ENCODE data around the gene SPDYC.
"Not testable (repeated sequence)": the region's sequence is repeated elsewhere in the genome, so short reads cannot be mapped to it uniquely, and the experiment has no call there.

SPDYC gene

GRCh38 chr11:65157336-65157735 lies 12.7 kb upstream of the SPDYC start:
- H3K27me3 ChIP-seq (replicated peaks; ENCODE audit: control insufficient read depth, insufficient read depth, low read length): peaks cover 3% of the 10 kb centered on the region
- H3K9me3 ChIP-seq (ENCODE audit: control insufficient read depth, low read length): no peaks in the 10 kb centered on the region
- DNase-seq (ENCODE audit: low read depth): no peak
- H3K9ac ChIP-seq (ENCODE audit: low read length): no peak overlapping the region
- no peak overlapping the region for H3K4me3 ChIP-seq (ENCODE audit: low read length)
- H3K4me1 ChIP-seq (ENCODE audit: control insufficient read depth, insufficient read depth, low read length): no peaks in the 10 kb centered on the region
- no peaks in the 10 kb centered on the region for H3K36me3 ChIP-seq (ENCODE audit: control insufficient read depth, insufficient read depth, low read length, severe bottlenecking)

- H3K27me3 ChIP-seq (replicated peaks; ENCODE audit: control insufficient read depth, insufficient read depth, low read length): no peaks in the 10 kb centered on the region
- no peaks in the 10 kb centered on the region for H3K9me3 ChIP-seq (ENCODE audit: control insufficient read depth, low read length)
- H3K4me1 ChIP-seq (ENCODE audit: control insufficient read depth, insufficient read depth, low read length): no peaks in the 10 kb centered on the region
- H3K36me3 ChIP-seq (ENCODE audit: control insufficient read depth, insufficient read depth, low read length, severe bottlenecking): no peaks in the 10 kb centered on the region
- no peak overlapping the region for H3K4me3 ChIP-seq (ENCODE audit: low read length)
- DNase-seq (ENCODE audit: low read depth): no peak
- H3K9ac ChIP-seq (ENCODE audit: low read length): no peak overlapping the region
These were observed 11.0 kb upstream of the SPDYC start for GRCh38 chr11:65159012-65159411.

- Histone ChIP-seq H3K9ac (ENCODE audit: low read length) (no peak overlapping the region), H3K36me3 (ENCODE audit: control insufficient read depth, insufficient read depth, low read length, severe bottlenecking) (no peaks in the 10 kb centered on the region), H3K4me1 (ENCODE audit: control insufficient read depth, insufficient read depth, low read length) (peaks cover 5% of the 10 kb centered on the region), H3K9me3 (ENCODE audit: control insufficient read depth, low read length) (no peaks in the 10 kb centered on the region), H3K27me3 (replicated peaks; ENCODE audit: control insufficient read depth, insufficient read depth, low read length) (no peaks in the 10 kb centered on the region), H3K4me3 (ENCODE audit: low read length) (no peak overlapping the region)
- no peak for DNase-seq (ENCODE audit: low read depth)
These were observed 9.4 kb upstream of the SPDYC start for GRCh38 chr11:65160643-65161042.

- DNase-seq (ENCODE audit: low read depth): no peak
- Histone ChIP-seq H3K36me3 (ENCODE audit: control insufficient read depth, insufficient read depth, low read length, severe bottlenecking) (no peaks in the 10 kb centered on the region), H3K9me3 (ENCODE audit: control insufficient read depth, low read length) (no peaks in the 10 kb centered on the region), H3K4me1 (ENCODE audit: control insufficient read depth, insufficient read depth, low read length) (peaks cover 9% of the 10 kb centered on the region), H3K4me3 (ENCODE audit: low read length) (no peak overlapping the region), H3K9ac (ENCODE audit: low read length) (no peak overlapping the region), H3K27me3 (replicated peaks; ENCODE audit: control insufficient read depth, insufficient read depth, low read length) (no peaks in the 10 kb centered on the region)
These were observed 6.3 kb upstream of the SPDYC start for GRCh38 chr11:65163684-65164083.

GRCh38 chr11:65165410-65166317 lies 4.4 kb upstream of the SPDYC start:
- DNase-seq (ENCODE audit: low read depth): no peak
- peaks cover 9% of the 10 kb centered on the region for H3K4me1 ChIP-seq (ENCODE audit: control insufficient read depth, insufficient read depth, low read length)
- H3K9ac ChIP-seq (ENCODE audit: low read length): peak overlapping the region; percentile 66
- peak overlapping the region; percentile 68 for H3K4me3 ChIP-seq (ENCODE audit: low read length)
- H3K27me3 ChIP-seq (replicated peaks; ENCODE audit: control insufficient read depth, insufficient read depth, low read length): no peaks in the 10 kb centered on the region
- no peaks in the 10 kb centered on the region for H3K9me3 ChIP-seq (ENCODE audit: control insufficient read depth, low read length)
- H3K36me3 ChIP-seq (ENCODE audit: control insufficient read depth, insufficient read depth, low read length, severe bottlenecking): no peaks in the 10 kb centered on the region

- H3K9ac ChIP-seq (ENCODE audit: low read length): no peak overlapping the region
- H3K36me3 ChIP-seq (ENCODE audit: control insufficient read depth, insufficient read depth, low read length, severe bottlenecking): no peaks in the 10 kb centered on the region
- no peaks in the 10 kb centered on the region for H3K27me3 ChIP-seq (replicated peaks; ENCODE audit: control insufficient read depth, insufficient read depth, low read length)
- H3K4me3 ChIP-seq (ENCODE audit: low read length): no peak overlapping the region
- no peaks in the 10 kb centered on the region for H3K9me3 ChIP-seq (ENCODE audit: control insufficient read depth, low read length)
- no peak for DNase-seq (ENCODE audit: low read depth)
- H3K4me1 ChIP-seq (ENCODE audit: control insufficient read depth, insufficient read depth, low read length): peaks cover 9% of the 10 kb centered on the region
These were observed 3.1 kb upstream of the SPDYC start for GRCh38 chr11:65166893-65167292.

- H3K9ac ChIP-seq (ENCODE audit: low read length): no peak overlapping the region
- no peak overlapping the region for H3K4me3 ChIP-seq (ENCODE audit: low read length)
- no peaks in the 10 kb centered on the region for H3K36me3 ChIP-seq (ENCODE audit: control insufficient read depth, insufficient read depth, low read length, severe bottlenecking)
- H3K4me1 ChIP-seq (ENCODE audit: control insufficient read depth, insufficient read depth, low read length): peaks cover 9% of the 10 kb centered on the region
- no peak for DNase-seq (ENCODE audit: low read depth)
- no peaks in the 10 kb centered on the region for H3K9me3 ChIP-seq (ENCODE audit: control insufficient read depth, low read length)
- H3K27me3 ChIP-seq (replicated peaks; ENCODE audit: control insufficient read depth, insufficient read depth, low read length): no peaks in the 10 kb centered on the region
These were observed 2.4 kb upstream of the SPDYC start for GRCh38 chr11:65167656-65168055.

- no peaks in the 10 kb centered on the region for H3K9me3 ChIP-seq (ENCODE audit: control insufficient read depth, low read length)
- no peak overlapping the region for H3K4me3 ChIP-seq (ENCODE audit: low read length)
- no peaks in the 10 kb centered on the region for H3K36me3 ChIP-seq (ENCODE audit: control insufficient read depth, insufficient read depth, low read length, severe bottlenecking)
- DNase-seq (ENCODE audit: low read depth): no peak
- H3K27me3 ChIP-seq (replicated peaks; ENCODE audit: control insufficient read depth, insufficient read depth, low read length): no peaks in the 10 kb centered on the region
- no peak overlapping the region for H3K9ac ChIP-seq (ENCODE audit: low read length)
- H3K4me1 ChIP-seq (ENCODE audit: control insufficient read depth, insufficient read depth, low read length): peaks cover 10% of the 10 kb centered on the region
These were observed 830 bp upstream of the SPDYC start for GRCh38 chr11:65169164-65169641.

- Histone ChIP-seq H3K36me3 (ENCODE audit: control insufficient read depth, insufficient read depth, low read length, severe bottlenecking) (no peaks in the 10 kb centered on the region), H3K9me3 (ENCODE audit: control insufficient read depth, low read length) (no peaks in the 10 kb centered on the region), H3K4me3 (ENCODE audit: low read length) (no peak overlapping the region), H3K4me1 (ENCODE audit: control insufficient read depth, insufficient read depth, low read length) (peaks cover 4% of the 10 kb centered on the region), H3K9ac (ENCODE audit: low read length) (no peak overlapping the region), H3K27me3 (replicated peaks; ENCODE audit: control insufficient read depth, insufficient read depth, low read length) (no peaks in the 10 kb centered on the region)
- DNase-seq (ENCODE audit: low read depth): no peak
These were observed 2.6 kb downstream of the SPDYC start for GRCh38 chr11:65172600-65172999.

- DNase-seq (ENCODE audit: low read depth); H3K4me1 ChIP-seq (ENCODE audit: control insufficient read depth, insufficient read depth, low read length); H3K9me3 ChIP-seq (ENCODE audit: control insufficient read depth, low read length); H3K4me3 ChIP-seq (ENCODE audit: low read length); H3K27me3 ChIP-seq (replicated peaks; ENCODE audit: control insufficient read depth, insufficient read depth, low read length); H3K9ac ChIP-seq (ENCODE audit: low read length); H3K36me3 ChIP-seq (ENCODE audit: control insufficient read depth, insufficient read depth, low read length, severe bottlenecking): not testable (repeated sequence)
These were observed 4.6 kb downstream of the SPDYC start for GRCh38 chr11:65174571-65175010.

- H3K9me3 ChIP-seq (ENCODE audit: control insufficient read depth, low read length): no peaks in the 10 kb centered on the region
- DNase-seq (ENCODE audit: low read depth): peak; percentile 89
- H3K27me3 ChIP-seq (replicated peaks; ENCODE audit: control insufficient read depth, insufficient read depth, low read length): no peaks in the 10 kb centered on the region
- H3K36me3 ChIP-seq (ENCODE audit: control insufficient read depth, insufficient read depth, low read length, severe bottlenecking): peaks cover 7% of the 10 kb centered on the region
- peak overlapping the region; percentile 97 for H3K9ac ChIP-seq (ENCODE audit: low read length)
- peak overlapping the region; percentile 95 for H3K4me3 ChIP-seq (ENCODE audit: low read length)
- H3K4me1 ChIP-seq (ENCODE audit: control insufficient read depth, insufficient read depth, low read length): peaks cover 12% of the 10 kb centered on the region
These were observed 11.0 kb downstream of the SPDYC start for GRCh38 chr11:65180877-65181568.

All from adipocyte (in vitro differentiated cells).